HG03354 (cell line): ENCODE results near the gene KRT12.

Experiments used
- ATAC-seq: cut with Tn5 transposase; IDR thresholded peaks from one replicate; pipeline ENCODE4 v1.9.1; 2021; ENCODE audit warnings: mild to moderate bottlenecking; ENCODE audit not compliant: unreplicated experiment, poor library complexity, severe bottlenecking

KRT12 gene

GRCh38 chr17:40866838-40867237 is at the start of gene KRT12:
TSS of gene KRT12 (minus strand) at chr17:40867223. CDS start at chr17:40867186, 37 bp downstream.
- no peak for ATAC-seq

GRCh38 chr17:40916366-40916765 is 49.3 kb upstream of the KRT12 start:
- ATAC-seq, result no peak

GRCh38 chr17:40915721-40916256 is 48.8 kb upstream of the KRT12 start:
- ATAC-seq, result no peak

GRCh38 chr17:40915199-40915661 is 48.2 kb upstream of the KRT12 start:
- ATAC-seq, result no peak

- ATAC-seq, result no peak
These were observed 47.2 kb upstream of the KRT12 start for GRCh38 chr17:40914075-40914855.

- no peak for ATAC-seq
These were observed 45.6 kb upstream of the KRT12 start for GRCh38 chr17:40912486-40913210.

- no peak for ATAC-seq
These were observed 43.4 kb upstream of the KRT12 start for GRCh38 chr17:40910441-40910841.

- no peak for ATAC-seq
These were observed 42.7 kb upstream of the KRT12 start for GRCh38 chr17:40909755-40910154.

GRCh38 chr17:40909351-40909750 is 42.3 kb upstream of the KRT12 start:
- ATAC-seq, result no peak

GRCh38 chr17:40906613-40907012 is 39.6 kb upstream of the KRT12 start:
- ATAC-seq, result no peak

GRCh38 chr17:40905370-40905769 is 38.3 kb upstream of the KRT12 start:
- no peak for ATAC-seq

- no peak for ATAC-seq
These were observed 36.3 kb upstream of the KRT12 start for GRCh38 chr17:40903129-40903847.

- ATAC-seq, result no peak
These were observed 35.5 kb upstream of the KRT12 start for GRCh38 chr17:40902498-40902897.

GRCh38 chr17:40901981-40902474 is 35.0 kb upstream of the KRT12 start:
- ATAC-seq, result no peak

GRCh38 chr17:40900809-40901356 is 33.9 kb upstream of the KRT12 start:
- ATAC-seq, result no peak

- no peak for ATAC-seq
These were observed 30.0 kb upstream of the KRT12 start for GRCh38 chr17:40896916-40897455.

GRCh38 chr17:40895106-40895730 is 28.2 kb upstream of the KRT12 start:
- no peak for ATAC-seq

- ATAC-seq, result no peak
These were observed 21.2 kb upstream of the KRT12 start for GRCh38 chr17:40888196-40888720.

GRCh38 chr17:40886090-40886489 is 19.1 kb upstream of the KRT12 start:
- no peak for ATAC-seq
